HG03095 (cell line): ENCODE measurements around the gene PRKN.

Experiments used
- ATAC-seq: cut with Tn5 transposase; IDR thresholded peaks from one replicate; pipeline ENCODE4 v1.9.1; 2021; ENCODE audit warnings: moderate library complexity; ENCODE audit not compliant: unreplicated experiment

PRKN gene

DNA sequence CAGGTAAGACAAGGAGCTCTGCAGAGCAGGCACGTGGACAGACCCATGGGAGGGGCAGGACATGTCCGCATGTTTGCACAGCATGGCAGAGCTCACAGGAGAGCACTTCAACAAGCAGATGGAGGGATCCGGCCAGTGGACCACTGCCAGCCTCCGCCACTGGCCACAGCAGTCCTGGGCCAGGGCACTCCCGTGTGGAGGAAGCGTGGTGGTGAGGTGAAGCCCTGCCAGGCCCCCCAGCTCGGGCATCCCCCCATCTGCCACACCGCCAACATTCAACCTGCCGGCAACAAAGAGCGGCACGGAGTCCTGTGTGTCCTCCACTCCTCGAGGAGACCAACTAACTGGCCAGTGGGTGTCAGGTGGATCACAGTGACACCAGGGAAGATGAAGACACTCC lies 1349.5 kb downstream of the PRKN start:
- no peak for ATAC-seq

DNA sequence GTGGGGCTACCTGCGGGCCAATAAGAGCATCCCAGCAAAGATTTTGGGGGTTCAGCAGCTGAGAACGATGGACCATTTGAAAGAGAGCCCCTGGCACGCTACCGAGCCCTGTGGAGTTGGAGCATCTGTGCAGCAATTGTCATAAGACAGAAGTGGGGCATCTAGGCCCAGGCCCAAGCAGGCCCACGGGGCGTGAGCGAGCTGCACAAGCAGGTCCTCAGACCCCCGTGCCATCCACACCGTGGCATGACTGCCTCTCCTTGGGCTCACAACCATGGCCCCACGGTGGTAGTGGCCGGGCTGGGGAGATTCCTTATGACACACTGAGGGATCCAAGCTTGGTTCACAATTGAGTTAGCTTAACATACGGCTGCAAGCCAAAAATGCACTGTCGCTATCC lies 1350.5 kb downstream of the PRKN start:
- ATAC-seq = no peak

DNA sequence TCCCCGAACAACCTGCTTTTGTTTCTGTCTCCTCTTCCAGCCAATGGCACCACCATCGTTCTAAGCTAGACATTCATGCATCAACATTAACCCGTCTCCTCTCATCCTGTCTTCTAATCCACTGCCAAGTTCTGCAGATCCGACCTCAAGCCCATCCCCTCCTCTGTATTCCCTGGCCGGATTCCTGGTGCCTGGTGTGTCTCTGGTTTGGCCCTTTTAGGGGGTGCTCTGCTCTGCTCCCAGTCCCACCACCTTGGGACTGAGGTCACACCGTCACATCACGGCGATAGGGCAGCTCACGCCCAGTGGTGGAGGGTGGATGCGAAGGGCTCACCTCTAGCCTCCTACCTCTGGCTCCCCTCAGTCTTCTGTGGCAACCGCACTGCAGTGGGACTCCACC lies 1351.2 kb downstream of the PRKN start:
- no peak for ATAC-seq

DNA sequence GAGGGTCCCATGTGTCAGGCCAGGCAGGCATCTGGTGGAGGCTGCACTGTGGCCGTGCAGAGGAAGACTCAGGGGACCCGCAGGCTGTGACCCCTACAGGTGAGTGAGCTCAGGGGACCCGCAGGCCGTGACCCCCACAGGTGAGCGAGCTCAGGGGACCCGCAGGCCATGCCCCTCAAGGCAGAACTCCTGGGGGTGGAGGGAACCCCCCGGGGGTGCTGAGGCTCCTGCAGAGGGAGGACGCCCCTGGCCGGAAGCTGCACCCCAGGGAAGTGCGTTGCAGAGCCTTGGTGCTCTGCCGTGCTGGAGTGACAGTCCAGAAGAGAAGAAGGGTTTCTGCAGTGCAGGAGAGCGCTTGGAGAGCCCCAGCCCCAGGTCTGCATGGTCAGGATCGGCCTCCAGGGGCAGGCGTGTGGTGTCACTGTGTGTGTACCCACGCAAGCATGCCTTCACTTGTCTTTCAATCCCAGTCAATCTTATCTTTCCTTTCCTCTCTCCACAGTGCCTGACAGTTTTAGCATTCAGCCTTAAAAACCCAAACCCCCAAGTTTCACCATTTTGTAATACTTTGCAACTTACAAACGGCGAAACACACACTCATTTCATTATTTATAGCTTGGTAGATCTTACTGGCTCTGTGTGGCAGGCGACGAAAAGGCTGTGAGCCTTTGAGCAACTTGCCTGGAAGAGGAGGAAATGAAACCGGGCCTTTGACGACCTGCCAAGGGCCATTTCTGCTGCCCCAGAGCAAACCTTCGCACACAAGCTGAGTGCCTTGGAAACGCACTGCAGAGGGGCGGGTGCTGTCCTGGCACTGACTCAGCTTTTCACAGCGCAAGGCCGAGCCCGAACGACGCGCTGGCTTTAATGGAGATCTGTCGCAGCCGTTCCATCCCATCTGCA lies 1352.3 kb downstream of the PRKN start:
- no peak for ATAC-seq

DNA sequence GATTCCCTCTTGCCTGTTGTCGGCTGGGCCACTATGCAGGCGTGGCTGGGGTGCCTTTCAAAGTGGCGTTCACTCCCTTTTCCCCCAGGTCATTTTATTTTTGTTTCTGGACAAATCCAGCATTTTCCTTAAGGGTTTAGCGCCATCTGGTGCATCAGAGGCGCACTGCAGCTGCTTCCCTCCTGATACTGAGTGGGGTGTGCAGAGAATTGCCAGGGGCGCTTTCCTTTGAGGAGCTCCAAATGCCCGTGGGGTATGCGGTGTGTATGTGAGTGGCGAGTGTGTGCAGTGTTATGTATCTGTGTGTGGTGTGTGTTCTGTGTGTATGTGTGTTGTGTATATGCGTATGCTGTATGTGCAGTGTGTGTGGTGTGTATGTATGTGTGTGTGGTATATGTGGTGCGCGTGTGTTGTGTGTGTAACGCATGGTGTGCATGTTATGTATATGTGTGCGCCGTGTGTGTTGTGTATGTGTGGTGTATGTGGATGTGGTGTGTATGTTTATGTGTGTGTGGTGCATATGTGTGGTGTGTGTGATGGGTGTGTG lies 1353.6 kb downstream of the PRKN start:
- no peak for ATAC-seq

DNA sequence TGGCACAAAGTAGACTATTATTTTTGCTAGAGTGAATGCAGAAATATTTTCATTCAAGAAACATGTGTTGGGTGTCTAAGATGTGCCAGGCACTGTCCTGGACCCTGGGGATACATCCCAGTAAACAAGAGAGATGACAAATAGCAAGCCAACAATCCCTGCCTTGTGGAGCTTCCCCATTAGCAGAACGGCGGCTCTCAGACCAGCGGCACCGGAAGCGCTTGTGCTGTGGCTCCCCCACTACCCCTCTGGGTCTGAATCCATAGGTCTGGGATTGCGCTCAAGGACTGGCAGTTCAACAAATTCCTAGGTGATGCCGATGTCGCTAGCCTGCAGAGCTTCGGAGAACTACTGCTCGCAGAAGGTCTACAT lies 1355.2 kb downstream of the PRKN start:
- no peak for ATAC-seq

DNA sequence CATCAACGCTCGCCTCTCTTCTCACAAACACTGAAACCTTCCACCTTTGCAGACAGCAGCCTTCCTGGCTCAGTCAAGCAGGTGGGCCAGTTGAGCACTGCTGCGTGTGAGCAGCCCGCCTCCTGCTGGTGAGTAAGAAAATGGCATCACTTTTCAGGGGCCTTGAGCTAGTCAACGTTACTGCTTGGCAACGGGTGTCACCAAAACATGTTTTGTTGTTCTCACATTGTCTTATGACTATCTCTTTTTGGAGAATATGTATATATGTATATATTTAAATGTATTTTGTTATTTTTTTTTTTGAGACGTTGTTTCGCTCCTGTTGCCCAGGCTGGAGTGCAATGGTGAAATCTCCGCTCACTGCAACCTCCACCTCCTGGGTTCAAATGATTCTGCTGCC lies 1356.7 kb downstream of the PRKN start:
- ATAC-seq = peak; percentile 84

DNA sequence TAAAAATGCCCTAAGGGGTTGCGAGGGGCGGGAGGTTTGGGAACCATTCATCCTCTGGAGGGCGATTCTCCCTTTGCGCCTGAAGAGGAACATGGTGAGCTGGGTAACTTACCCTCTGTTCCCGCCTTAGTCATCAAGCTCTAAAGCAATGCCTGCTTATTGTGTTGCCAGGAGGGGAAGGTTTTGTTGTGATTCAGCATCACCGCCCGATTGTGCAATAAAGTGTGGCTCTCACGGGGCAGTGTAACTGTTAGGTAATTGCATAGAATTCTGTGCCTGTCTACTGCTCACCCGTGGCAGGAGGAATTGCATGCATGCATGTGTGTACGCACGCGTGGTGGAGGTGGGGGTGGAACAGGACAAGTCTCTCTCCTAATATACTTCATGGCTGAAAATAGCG lies 1358.2 kb downstream of the PRKN start:
- no peak for ATAC-seq

DNA sequence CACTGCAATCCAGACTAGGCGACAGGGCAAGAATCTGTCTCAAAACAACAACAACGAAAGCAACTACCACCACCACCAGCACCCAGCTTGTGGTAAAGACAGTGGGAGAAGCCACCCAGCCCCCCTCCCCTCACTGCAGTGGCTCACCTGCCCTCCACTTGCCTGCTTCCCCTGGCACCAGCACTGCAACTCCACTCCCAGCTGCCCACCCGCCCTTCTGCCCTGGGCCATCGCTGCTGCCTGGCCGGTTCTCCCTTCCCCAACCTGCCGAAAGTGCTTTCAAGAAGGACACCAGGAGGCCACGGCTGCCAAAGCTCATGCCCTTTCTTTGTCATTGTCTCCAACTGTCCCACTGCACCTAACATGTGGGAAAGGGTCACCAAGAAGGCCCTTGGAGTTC lies 1359.1 kb downstream of the PRKN start:
- no peak for ATAC-seq

DNA sequence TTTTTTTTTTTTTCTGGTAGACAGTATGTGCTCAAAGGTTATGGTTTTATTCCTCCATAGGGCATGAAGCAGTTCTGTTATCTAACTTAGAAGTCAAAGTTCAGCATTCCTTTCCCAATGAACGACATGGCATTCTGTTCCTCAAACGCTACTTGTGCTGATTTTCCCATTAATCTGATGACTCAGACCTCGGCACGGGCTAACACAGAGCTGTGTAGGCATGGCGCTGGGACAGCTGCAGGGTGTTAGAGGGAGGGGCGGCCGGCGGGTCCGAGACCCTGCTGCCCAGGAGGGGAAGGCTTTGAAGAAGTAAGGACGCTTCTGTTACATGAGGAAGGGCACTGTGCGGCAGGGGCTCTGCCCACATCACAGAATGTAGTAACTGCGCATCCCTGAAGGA lies 1360.1 kb downstream of the PRKN start:
- no peak for ATAC-seq

DNA sequence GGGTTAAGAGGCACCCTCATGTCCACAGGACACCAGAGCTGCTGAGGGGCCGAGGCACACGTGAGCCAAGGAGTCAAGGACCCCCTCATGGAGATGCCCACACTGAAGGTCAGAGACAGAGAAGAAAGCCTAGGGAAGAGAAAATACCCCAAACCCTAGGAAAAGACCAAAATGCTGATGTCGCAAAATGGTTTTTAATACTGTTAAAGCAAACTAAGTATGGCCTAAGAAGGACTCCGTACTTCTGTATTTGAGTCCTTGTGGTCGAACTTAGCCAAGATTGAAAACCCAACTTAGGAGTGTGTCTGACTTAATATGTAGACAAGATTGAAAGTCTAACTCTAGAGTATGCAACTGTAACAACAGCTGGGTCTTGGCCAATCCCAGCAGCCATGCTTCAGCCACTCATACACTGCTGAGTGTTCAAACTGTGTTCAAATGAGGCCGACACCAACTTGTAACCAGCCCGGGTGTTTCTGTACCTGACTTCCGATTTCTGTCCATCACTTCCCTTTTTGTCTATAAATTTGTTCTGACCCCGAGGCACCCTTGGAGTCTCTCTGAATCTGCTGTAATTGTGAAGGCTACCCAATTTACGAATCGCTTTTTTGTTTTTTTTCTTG lies 1361.2 kb downstream of the PRKN start:
- ATAC-seq = no peak

DNA sequence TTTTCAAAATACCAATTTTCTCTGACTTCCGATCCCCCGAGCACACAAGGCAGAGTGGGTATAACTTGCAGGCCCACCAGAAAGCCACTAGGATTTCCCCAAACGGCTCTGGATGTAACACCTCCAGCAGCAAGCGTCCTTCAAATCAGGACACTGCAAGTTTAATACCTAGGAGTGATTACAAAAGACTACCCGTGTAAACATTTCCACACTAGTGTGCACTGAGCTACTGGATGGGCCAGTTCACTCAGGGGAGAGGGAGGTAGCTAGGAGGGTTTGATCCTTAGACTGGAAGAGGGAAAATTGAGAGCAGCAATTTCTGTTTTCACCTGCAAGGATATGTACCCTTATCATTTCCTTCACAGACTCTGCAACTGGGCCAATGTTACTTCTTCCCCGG lies 1361.9 kb downstream of the PRKN start:
- ATAC-seq = no peak

DNA sequence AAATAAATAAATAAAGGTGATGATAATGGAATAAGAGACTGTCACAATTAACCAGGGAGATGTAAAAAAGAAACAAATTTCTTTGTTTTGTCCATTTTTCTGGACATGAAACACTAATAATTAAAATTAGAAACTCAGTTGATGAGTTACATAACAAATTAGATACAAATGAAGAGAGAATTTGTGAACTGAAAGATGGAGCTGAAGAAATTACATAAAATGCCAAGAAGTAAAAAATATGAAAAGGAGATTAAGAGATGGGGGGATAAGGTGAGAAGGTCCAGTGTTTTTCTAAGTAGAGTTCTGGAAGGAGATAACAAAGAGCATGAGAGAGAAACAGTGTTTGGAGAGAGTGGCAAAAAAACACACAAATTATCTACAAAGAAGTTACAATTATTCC lies 1364.3 kb downstream of the PRKN start:
- ATAC-seq = no peak

DNA sequence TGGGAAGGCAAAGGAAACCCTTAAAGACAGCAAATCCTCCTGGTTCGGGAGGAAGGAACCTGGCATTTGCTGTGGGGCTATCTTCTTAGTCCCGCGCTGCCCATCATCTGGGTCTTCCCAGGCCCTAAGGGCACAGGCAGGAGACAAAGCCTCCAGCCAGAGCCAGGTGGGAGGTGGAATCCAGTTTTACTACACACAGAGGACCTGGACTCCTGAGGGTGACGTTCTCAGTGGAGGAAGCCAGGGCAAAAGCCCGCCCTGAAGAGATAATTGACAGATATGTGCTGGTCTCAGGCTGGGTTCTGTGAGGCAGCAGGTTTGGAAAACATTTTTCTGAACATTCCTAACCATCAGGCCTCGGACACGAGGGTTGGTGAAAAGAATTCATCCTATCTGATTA lies 1365.3 kb downstream of the PRKN start:
- no peak for ATAC-seq

DNA sequence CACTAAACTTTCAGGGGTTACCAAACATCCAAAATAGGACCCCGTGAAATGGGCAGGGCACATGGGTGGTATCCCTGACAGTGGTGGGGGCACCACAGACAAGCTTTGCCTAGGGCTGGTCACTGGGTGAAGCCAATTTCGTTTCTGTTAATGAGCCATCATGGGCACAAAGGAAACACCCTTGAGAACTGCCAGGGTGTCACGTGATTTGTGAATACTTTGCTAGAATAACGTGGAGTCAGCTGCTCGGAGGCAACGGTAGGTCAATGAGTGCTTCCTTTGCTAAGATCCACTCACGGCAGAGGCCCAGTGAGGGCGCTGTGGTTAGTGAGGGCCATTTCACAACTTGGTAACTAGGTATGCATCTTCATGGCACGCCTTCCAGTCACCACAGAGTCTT lies 1366.0 kb downstream of the PRKN start:
- ATAC-seq = no peak

DNA sequence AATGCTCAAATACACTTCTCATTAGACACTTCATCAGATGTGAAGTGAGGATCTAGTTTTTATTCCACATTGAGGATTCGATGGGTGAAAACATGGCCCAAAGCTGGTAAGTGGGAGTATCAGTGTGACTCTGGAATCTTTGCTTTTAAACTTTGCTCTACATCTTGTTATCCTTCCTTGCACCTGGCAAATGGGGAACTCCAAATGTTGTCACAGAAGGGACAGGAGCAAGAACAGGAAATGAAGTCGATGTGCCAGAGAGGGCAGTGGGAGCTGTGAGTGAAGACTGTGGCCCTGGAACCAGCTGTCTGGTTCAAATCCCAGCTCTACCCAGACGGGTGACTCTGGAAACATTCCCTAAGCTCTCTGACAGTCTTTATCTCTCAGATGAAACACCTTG lies 1367.0 kb downstream of the PRKN start:
- ATAC-seq = no peak

DNA sequence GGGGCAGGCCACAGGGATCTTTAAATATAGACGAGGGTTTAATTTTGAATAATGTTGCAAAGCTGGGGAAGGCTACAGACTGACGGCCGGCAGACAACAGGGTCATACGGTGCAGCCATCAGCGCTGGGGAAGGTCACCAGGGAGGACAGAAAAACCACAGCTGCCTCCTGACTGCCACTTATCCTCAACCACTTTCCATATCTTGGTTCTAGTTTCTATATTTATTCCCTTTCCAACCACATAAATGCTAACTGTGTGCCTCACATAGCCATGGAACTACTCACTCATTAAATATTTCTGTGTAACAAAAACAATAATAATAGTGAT lies 1368.0 kb downstream of the PRKN start:
- no peak for ATAC-seq

DNA sequence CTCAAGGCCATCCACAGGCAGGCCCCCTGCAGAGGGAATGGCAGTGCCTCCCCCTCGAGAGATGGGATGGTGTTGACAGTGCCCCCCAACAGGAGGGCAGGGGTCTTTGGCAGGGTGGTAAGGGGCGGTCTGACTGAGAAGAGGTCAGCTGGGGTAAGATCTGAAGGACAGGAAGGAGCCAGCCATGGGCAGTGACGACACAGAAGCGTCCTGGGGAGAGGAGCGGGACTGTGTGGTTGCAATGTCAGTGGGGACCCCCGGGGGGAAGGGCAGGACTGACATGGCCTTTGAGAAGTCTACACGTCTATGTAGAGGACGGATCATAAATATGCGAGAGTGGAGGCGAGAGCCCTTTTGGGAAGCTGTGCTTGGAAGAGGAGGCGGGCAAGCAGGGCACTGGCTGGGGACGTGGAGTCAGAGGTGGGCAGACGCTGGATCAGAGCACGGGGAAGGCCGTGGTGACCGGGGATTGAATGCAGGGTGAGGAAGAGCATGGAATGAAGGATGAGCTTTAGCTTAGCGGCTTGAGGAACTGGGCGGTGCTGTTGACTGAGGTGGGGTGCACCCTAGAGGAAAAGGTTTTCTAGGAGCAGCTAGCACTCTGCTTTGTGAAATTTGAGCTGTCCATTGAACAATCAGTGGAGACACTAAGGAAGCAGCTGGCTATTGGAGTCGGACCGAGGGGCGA lies 1371.3 kb downstream of the PRKN start:
- ATAC-seq = no peak

DNA sequence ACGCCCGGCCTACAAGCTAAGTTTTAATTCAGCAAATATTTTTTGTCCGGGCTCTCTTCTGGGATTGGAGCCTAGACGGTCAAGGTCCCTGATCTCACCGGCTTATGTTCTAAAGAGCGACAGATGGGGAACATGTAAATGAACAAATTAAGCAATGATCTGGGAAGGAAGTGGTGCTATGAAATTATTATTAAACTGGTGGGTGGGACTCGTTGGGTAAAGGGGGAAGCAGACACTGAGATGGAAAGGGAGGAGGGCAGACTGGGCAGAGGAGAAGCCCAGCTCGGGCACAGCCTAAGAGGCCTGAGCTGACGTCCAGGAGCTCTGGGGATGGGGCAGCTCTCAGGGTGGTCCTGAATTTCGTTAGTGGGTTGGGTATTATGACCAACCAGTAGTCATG lies 1371.9 kb downstream of the PRKN start:
- ATAC-seq = no peak

DNA sequence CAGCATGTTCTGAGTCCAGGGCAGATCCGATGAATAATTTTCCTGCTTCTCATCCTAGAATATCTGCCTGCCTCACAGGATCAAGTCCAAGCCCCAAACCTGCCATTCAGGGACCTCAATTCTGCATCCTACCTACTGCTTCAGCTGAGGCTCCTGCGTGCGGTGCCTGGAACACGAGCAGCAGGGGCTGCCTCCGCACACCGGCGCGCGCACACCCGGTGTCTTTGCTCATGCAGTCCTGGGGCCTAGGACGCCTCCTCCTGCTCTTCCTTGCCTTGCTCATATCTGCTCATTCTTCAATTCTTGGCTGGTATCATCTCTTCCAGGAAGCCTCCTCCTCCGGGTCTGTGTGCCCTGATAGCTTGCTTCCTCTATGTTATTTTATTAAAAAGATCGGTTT lies 1372.6 kb downstream of the PRKN start:
- no peak for ATAC-seq

DNA sequence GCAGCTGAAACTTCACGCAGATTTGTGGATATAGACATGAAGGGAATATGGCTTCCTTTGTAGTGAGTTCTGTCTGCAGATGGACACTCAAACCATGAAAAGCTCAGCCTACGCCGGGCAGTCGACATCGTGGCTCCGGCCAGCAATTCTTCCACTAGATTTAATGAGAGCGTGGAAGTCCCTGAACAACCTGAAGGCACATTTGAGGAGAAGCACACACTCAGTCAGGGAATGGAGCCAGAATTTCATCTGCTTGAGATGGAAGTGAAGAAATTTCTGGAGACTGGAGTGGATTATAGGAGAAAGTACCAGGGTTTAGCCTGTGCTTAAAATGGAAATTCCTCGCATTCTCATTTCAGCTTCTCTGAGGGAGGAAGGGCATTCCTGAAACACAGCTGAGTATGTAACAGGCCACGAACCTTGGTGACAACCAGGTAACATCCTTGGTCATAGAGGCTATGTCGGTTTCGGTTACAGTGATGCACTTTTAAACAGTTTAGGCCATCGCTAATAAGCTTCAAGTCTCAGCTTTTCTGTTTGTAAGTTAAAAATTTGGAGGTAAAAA lies 1373.2 kb downstream of the PRKN start:
- ATAC-seq = no peak

DNA sequence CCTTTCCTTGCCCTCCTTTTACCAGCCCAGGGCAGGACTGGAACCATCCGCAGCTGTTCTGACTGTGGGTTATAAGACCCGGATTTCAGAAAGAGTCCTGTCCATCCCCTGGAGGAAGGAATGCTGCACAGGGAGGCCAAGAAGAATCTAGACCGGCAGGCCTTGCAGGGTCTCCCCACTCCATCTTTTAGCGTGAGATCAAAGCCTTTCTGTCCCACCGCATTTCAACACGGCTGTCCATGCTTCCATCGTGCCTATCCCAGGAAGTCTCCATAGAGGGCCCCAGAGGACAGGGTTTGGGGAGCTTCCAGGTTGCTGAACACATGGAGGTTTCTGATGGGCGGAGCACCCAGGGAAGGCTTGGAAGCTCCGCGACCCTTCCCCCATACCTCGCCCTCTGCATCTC lies 1374.4 kb downstream of the PRKN start:
- no peak for ATAC-seq
